ENCODE measurements around the gene CHID1.

CHID1 gene

DNA sequence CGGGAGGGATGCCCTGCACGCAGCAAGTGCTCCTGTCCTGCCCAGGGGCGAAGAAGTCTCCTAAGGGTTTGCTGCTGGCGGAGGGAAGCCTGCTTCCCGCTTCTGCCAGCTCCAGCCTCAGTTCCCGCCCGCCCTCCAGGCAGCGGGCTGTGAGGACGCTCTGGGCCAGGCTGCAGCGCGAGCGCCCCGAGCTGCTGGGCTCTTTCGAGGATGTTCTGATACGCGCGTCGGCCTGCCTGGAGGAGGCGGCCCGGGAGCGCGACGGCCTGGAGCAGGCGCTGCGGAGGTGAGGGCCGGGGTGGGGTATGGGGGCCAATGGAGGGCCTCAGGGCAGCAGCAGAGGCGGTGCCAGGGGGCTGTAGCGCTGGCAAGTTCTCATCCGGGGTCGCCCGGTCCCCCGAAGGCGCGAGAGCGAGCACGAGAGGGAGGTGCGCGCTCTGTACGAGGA, 80.7 kb downstream of the CHID1 start:
- Histone ChIP-seq H3K27me3 (replicated peaks; ENCODE audit: control insufficient read depth, insufficient read depth, low read length) (peaks cover 1% of the 10 kb centered on the region), H3K4me3 (replicated peaks; ENCODE audit: low read depth, low read length) (peak overlapping the region; percentile 14), H3K36me3 (ENCODE audit: control insufficient read depth, insufficient read depth, low read length) (no peaks in the 10 kb centered on the region)
- DNase-seq (ENCODE audit: extremely low read depth, insufficient read length), result no peak
- TF ChIP-seq, protein P1, sequence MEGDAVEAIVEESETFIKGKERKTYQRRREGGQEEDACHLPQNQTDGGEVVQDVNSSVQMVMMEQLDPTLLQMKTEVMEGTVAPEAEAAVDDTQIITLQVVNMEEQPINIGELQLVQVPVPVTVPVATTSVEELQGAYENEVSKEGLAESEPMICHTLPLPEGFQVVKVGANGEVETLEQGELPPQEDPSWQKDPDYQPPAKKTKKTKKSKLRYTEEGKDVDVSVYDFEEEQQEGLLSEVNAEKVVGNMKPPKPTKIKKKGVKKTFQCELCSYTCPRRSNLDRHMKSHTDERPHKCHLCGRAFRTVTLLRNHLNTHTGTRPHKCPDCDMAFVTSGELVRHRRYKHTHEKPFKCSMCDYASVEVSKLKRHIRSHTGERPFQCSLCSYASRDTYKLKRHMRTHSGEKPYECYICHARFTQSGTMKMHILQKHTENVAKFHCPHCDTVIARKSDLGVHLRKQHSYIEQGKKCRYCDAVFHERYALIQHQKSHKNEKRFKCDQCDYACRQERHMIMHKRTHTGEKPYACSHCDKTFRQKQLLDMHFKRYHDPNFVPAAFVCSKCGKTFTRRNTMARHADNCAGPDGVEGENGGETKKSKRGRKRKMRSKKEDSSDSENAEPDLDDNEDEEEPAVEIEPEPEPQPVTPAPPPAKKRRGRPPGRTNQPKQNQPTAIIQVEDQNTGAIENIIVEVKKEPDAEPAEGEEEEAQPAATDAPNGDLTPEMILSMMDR (IDR thresholded peaks at IDR 0.05; ENCODE audit: insufficient read depth, low read length, poor library complexity, severe bottlenecking), result no peak

DNA sequence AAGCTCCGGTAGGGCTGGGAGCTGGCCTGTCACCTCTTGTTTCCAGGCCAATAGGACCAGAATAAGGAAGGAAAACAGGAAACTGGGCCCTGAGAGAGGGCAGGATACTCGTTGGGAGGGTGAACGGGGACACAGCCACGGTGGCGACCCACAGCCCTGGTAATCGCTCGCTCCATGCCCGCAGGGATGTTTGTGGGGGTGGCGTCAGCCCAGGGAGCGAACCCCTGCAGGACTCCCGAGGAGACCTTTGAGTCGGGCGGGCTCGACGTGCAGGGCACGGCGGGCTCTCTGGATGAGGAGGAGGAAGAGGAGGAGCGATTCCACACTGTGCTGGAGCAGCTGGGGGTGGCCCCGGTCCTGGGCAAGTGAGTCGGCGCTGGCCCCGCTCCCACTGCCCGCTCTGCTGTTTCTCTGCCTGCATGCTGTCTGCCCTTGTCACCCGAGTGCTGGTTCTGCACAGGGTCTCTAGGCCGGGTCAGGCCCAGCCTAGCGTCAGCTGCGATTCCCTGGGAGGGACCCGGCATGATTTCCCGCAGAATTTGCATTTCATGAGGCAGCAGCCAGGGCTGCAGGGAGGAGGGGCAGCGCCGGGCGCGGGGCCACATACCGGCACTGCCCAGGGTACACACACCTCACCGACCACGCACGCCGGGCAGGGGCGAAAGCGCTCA, 81.3 kb downstream of the CHID1 start:
- no peak for DNase-seq (ENCODE audit: extremely low read depth, insufficient read length)
- H3K36me3 ChIP-seq (ENCODE audit: control insufficient read depth, insufficient read depth, low read length), result 0 out of 2 replicates have a peak, but pooled peaks cover 2% of the 10 kb centered on the region
- H3K4me3 ChIP-seq (replicated peaks; ENCODE audit: low read depth, low read length), result no peak overlapping the region
- H3K27me3 ChIP-seq (replicated peaks; ENCODE audit: control insufficient read depth, insufficient read depth, low read length), result peaks cover 1% of the 10 kb centered on the region
- TF ChIP-seq, protein P1 (IDR thresholded peaks at IDR 0.05; ENCODE audit: insufficient read depth, low read length, poor library complexity, severe bottlenecking), result no peak

DNA sequence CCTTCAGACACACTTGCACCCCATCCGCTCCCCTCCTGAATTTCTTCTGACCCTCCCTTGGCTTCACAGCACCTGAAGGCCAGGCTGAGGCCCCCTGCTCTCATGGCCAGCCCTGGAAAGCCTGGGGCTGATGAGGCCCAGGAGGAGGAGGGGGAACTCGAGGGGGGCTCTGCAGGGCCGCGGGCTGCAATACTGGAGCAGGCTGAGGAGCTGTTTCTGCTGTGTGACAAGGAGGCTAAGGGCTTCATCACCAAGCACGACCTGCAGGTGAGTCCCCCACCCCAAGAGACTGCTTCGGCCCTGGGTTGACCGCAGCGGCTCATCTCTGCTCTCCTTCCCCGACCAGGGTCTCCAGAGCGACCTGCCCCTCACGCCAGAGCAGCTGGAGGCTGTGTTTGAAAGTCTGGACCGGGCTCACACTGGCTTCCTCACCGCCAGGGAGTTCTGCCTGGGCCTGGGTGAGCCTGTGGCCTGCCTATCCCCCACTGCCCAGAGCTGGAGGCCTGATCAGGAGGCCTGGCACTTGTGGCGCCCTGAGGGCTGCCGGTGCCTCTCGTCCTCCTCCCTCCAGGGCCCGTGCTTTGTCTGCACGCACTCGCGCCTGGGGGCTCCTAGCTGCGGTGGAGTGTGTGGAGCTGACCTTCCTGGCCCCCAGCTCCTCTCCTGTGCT, 82.0 kb downstream of the CHID1 start:
- TF ChIP-seq, protein P1 (IDR thresholded peaks at IDR 0.05; ENCODE audit: insufficient read depth, low read length, poor library complexity, severe bottlenecking), result no peak
- H3K36me3 ChIP-seq (ENCODE audit: control insufficient read depth, insufficient read depth, low read length), result 0 out of 2 replicates have a peak, but pooled peaks cover 2% of the 10 kb centered on the region
- DNase-seq (ENCODE audit: extremely low read depth, insufficient read length), result no peak
- no peak overlapping the region for H3K4me3 ChIP-seq (replicated peaks; ENCODE audit: low read depth, low read length)
- H3K27me3 ChIP-seq (replicated peaks; ENCODE audit: control insufficient read depth, insufficient read depth, low read length), result peaks cover 1% of the 10 kb centered on the region

DNA sequence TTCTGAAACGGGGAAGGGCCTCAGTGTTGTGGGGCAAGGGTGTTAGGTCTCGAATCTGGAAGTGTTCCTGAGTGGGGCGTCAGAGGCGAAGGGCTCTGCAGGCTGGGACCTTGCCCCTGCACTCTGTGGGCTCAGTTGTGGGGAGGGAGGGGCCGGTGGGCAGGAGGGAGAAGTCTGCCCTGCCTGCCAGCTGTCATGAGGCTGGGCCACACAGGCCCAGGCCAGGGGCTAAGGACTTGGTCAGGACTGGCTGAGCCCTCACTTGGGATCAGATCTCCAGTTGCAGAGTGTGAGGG, 82.8 kb downstream of the CHID1 start, which contains the start of gene CRACR2B:
Gene CRACR2B (plus strand): TSS at position 23 of the 296 bp plus-strand sequence. CDS start 689 bp downstream, outside the sequence.
- Histone ChIP-seq H3K27me3 (replicated peaks; ENCODE audit: control insufficient read depth, insufficient read depth, low read length) (peaks cover 1% of the 10 kb centered on the region; the same call in 1 of the 2 replicates), H3K4me3 (replicated peaks; ENCODE audit: low read depth, low read length) (peak within 1 kb of the TSS; percentile 67), H3K36me3 (ENCODE audit: control insufficient read depth, insufficient read depth, low read length) (0 out of 2 replicates have a peak, but pooled peaks cover 2% of the 10 kb centered on the region)
- DNase-seq (ENCODE audit: extremely low read depth, insufficient read length), result no peak
- TF ChIP-seq, protein P1 (IDR thresholded peaks at IDR 0.05; ENCODE audit: insufficient read depth, low read length, poor library complexity, severe bottlenecking), result no peak

DNA sequence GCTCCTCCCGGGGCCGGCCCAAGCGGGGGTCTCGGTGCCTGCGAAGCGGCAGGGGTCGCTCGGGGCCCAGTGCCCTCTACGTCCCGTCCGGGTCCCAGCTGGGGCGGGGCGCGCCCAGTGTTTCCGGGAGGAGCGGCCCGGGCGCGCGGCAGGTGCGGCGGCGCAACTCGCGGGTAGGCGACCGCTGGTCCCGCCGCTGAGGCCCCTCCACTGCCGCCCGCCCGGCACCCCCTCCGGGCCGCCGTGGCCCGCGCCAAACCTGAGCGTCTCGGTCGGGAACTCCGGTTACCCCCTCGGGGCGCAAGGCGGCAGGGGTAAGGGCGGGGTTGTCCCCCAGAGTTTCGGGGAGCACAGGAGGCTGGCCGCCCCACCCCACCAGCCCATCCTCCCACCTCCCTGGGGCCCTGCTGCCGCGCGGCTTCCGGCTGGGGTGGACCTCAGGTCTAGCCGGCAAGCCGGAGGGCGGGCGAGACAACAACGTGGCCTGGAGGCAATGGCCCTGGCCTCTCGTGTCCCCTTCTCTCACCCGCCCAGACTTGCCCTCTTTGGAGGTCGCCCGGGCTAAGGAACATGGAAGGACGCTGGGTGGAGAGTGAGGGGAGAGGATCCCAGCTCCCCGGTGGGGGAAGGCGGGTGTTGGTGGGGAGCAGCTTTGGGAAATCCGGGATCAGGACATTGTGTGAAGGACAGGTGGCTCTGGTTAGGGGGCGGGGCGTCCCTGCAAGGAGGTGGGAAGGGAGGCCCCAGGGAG, 83.3 kb downstream of the CHID1 start:
- TF ChIP-seq, protein P1 (IDR thresholded peaks at IDR 0.05; ENCODE audit: insufficient read depth, low read length, poor library complexity, severe bottlenecking), result no peak
- Histone ChIP-seq H3K4me3 (replicated peaks; ENCODE audit: low read depth, low read length) (peak overlapping the region; percentile 67), H3K36me3 (ENCODE audit: control insufficient read depth, insufficient read depth, low read length) (peaks cover 4% of the 10 kb centered on the region; the same call in 1 of the 2 replicates), H3K27me3 (replicated peaks; ENCODE audit: control insufficient read depth, insufficient read depth, low read length) (peaks cover 1% of the 10 kb centered on the region; the same call in 1 of the 2 replicates)
- DNase-seq (ENCODE audit: extremely low read depth, insufficient read length), result peak; percentile 82
